ENCODE data around the gene ARVCF.

Gene ARVCF

GRCh38 chr22:20000246-20001081 is 16.2 kb downstream of the ARVCF start:
- H3K9me3 Mint-ChIP-seq, result peaks cover 32% of the 10 kb centered on the region
- no peak for TF ChIP-seq CTCF (IDR thresholded peaks at IDR 0.05)
- peaks cover 25% of the 10 kb centered on the region for H3K36me3 Mint-ChIP-seq (ENCODE audit: low read depth)
- no peak for DNase-seq
- no peak overlapping the region for H3K4me3 Mint-ChIP-seq
- no peaks in the 10 kb centered on the region for H3K27me3 Mint-ChIP-seq (ENCODE audit: low read depth, poor library complexity)
- peaks cover 29% of the 10 kb centered on the region for H3K4me1 Mint-ChIP-seq
- H3K27ac Mint-ChIP-seq, result no peak overlapping the region

- Mint-ChIP-seq H3K4me3 (no peak overlapping the region), H3K27me3 (ENCODE audit: low read depth, poor library complexity) (no peaks in the 10 kb centered on the region), H3K9me3 (peaks cover 20% of the 10 kb centered on the region), H3K36me3 (ENCODE audit: low read depth) (peaks cover 15% of the 10 kb centered on the region), H3K27ac (no peak overlapping the region), H3K4me1 (peaks cover 29% of the 10 kb centered on the region)
- TF ChIP-seq CTCF (IDR thresholded peaks at IDR 0.05), result no peak
- no peak for DNase-seq
Measured at GRCh38 chr22:19998991-19999820, 17.4 kb downstream of the ARVCF start.

- no peak overlapping the region for H3K4me3 Mint-ChIP-seq
Measured at GRCh38 chr22:19998232-19998951, 18.2 kb downstream of the ARVCF start.

GRCh38 chr22:19997561-19998231 is 18.9 kb downstream of the ARVCF start:
- Mint-ChIP-seq H3K4me3 (no peak overlapping the region), H3K27me3 (ENCODE audit: low read depth, poor library complexity) (no peaks in the 10 kb centered on the region), H3K9me3 (peaks cover 5% of the 10 kb centered on the region), H3K4me1 (peaks cover 29% of the 10 kb centered on the region), H3K27ac (no peak overlapping the region), H3K36me3 (ENCODE audit: low read depth) (peaks cover under 1% of the 10 kb centered on the region)
- no peak for DNase-seq
- TF ChIP-seq CTCF (IDR thresholded peaks at IDR 0.05), result no peak

More at GRCh38 chr22:19998232-19998951, 18.2 kb downstream of the ARVCF start:
- no peak for TF ChIP-seq CTCF (IDR thresholded peaks at IDR 0.05)
- Mint-ChIP-seq H3K36me3 (ENCODE audit: low read depth) (peaks cover 7% of the 10 kb centered on the region), H3K27me3 (ENCODE audit: low read depth, poor library complexity) (no peaks in the 10 kb centered on the region), H3K9me3 (peaks cover 12% of the 10 kb centered on the region), H3K27ac (no peak overlapping the region), H3K4me1 (peaks cover 29% of the 10 kb centered on the region)
- no peak for DNase-seq

- no peak overlapping the region for H3K4me3 Mint-ChIP-seq
- DNase-seq, result no peak
- H3K36me3 Mint-ChIP-seq (ENCODE audit: low read depth), result no peaks in the 10 kb centered on the region
- TF ChIP-seq CTCF (IDR thresholded peaks at IDR 0.05), result no peak
- no peak overlapping the region for H3K27ac Mint-ChIP-seq
- peaks cover 2% of the 10 kb centered on the region for H3K27me3 Mint-ChIP-seq (ENCODE audit: low read depth, poor library complexity)
- no peaks in the 10 kb centered on the region for H3K9me3 Mint-ChIP-seq
- H3K4me1 Mint-ChIP-seq, result peaks cover 21% of the 10 kb centered on the region
Measured at GRCh38 chr22:19996694-19997384, 19.8 kb downstream of the ARVCF start.
